RCC 7860 (cell line): ENCODE results near the gene NPB.

Source experiments
- DNase-seq: peaks from one replicate; pipeline ENCODE4 v3.0.0-alpha.2; 2015; ENCODE audit warnings: low spot score
- FAIRE-seq: peaks from 2 replicates; lab custom pipeline; 2012; peaks lifted over from hg19 to GRCh38; lab: Jason Lieb, UNC

The NPB gene

GRCh38 chr17:81923302-81924260 lies 21.5 kb downstream of the NPB start:
- peak; percentile 76 for FAIRE-seq

GRCh38 chr17:81924557-81925532 lies 22.8 kb downstream of the NPB start:
- DNase-seq (no peak), FAIRE-seq (no peak)

More at GRCh38 chr17:81923302-81924260, 21.5 kb downstream of the NPB start:
- peak; percentile 90 for DNase-seq

- no peak for FAIRE-seq
- DNase-seq: no peak
These were observed 23.9 kb downstream of the NPB start for GRCh38 chr17:81925860-81926450.

GRCh38 chr17:81926451-81927151 lies 24.6 kb downstream of the NPB start:
- peak; percentile 82 for FAIRE-seq
- peak; percentile 85 for DNase-seq

GRCh38 chr17:81927152-81927652 lies 25.2 kb downstream of the NPB start:
- FAIRE-seq: no peak

GRCh38 chr17:81927653-81928543 lies 25.9 kb downstream of the NPB start, which contains the start of gene MAFG:
TSS of gene MAFG (minus strand) at chr17:81927735. CDS start at chr17:81923185, 4,550 bp downstream.
- FAIRE-seq (no peak), DNase-seq (peak; percentile 90)

More at GRCh38 chr17:81927152-81927652, 25.2 kb downstream of the NPB start:
- no peak for DNase-seq

- no peak for DNase-seq
- no peak for FAIRE-seq
These were observed 26.7 kb downstream of the NPB start for GRCh38 chr17:81928544-81929252.

- no peak for FAIRE-seq
These were observed 27.5 kb downstream of the NPB start for GRCh38 chr17:81929253-81930141.

GRCh38 chr17:81930142-81931125 lies 28.4 kb downstream of the NPB start:
- no peak for DNase-seq
- no peak for FAIRE-seq

More at GRCh38 chr17:81929253-81930141, 27.5 kb downstream of the NPB start:
- no peak for DNase-seq

- DNase-seq: no peak
- no peak for FAIRE-seq
These were observed 29.1 kb downstream of the NPB start for GRCh38 chr17:81931189-81931556.

GRCh38 chr17:81931557-81932332 lies 29.7 kb downstream of the NPB start:
- no peak for FAIRE-seq
- DNase-seq: no peak

- DNase-seq: no peak
- FAIRE-seq: no peak
These were observed 30.4 kb downstream of the NPB start for GRCh38 chr17:81932333-81932983.

- FAIRE-seq: no peak
- DNase-seq: no peak
These were observed 31.2 kb downstream of the NPB start for GRCh38 chr17:81933178-81933699.

GRCh38 chr17:81934098-81934757 lies 32.2 kb downstream of the NPB start:
- DNase-seq (no peak), FAIRE-seq (no peak)
